ENCODE data around the gene UXS1. TPM values are rescaled to one million over a fixed set of nuclear protein-coding genes. Genes with fewer than 3 reads are reported as not detected.

Gene UXS1
- total and polyA plus RNA-seq, 2 donors (not counting 3 experiments of a cell fraction or from before 2014, with no cell fraction given), result 34.2 to 43.2 TPM

GRCh38 chr2:106078096-106078495, 116.0 kb downstream of the UXS1 start:
- FAIRE-seq, result no peak
- no peak for DNase-seq (ENCODE audit: low read depth, low spot score)
- H3K9me3 ChIP-seq (replicated peaks; ENCODE audit: control insufficient read depth, insufficient read depth, low read length), result no peaks in the 10 kb centered on the region
- dilution Hi-C loops (cut with MboI; ENCODE audit: extremely low pct_ligation_motif_present, low sequenced_read_pairs) (no loop called here), intact Hi-C loops (cut with micrococcal nuclease) (no loop called here)
- H3K9ac ChIP-seq (replicated peaks; ENCODE audit: extremely low read depth, insufficient read depth, low read length), result no peak overlapping the region
- no peaks in the 10 kb centered on the region for H3K36me3 ChIP-seq (ENCODE audit: control insufficient read depth in 2 of 2, extremely low read depth in 1 of 2, insufficient read depth in 2 of 2, low read length in 2 of 2)
- BruUV-seq (replicated peaks), result no TSS peak
- H3K4me3 ChIP-seq (replicated peaks in 1 of 3; ENCODE audit: insufficient read depth in 1 of 3, low read depth in 1 of 3, low read length in 3 of 3), result no peak overlapping the region
- H3K4me1 ChIP-seq (ENCODE audit: control insufficient read depth, extremely low read depth, insufficient read depth, low read length), result no peaks in the 10 kb centered on the region
- no peak overlapping the region for H2AFZ ChIP-seq (ENCODE audit: low read depth, low read length)
- no peak overlapping the region for H3K4me2 ChIP-seq (ENCODE audit: insufficient read depth, low read length)
- no peak for TF ChIP-seq CTCF (IDR thresholded peaks at IDR 0.05; ENCODE audit: extremely low read depth in 1 of 2, insufficient read depth in 1 of 2, low read depth in 1 of 2, low read length in 2 of 2)
- no peak for TF ChIP-seq EZH2 (IDR thresholded peaks at IDR 0.05; ENCODE audit: borderline replicate concordance, low read depth, low read length, severe bottlenecking)
- no peak for TF ChIP-seq JUN (IDR thresholded peaks at IDR 0.05; ENCODE audit: borderline replicate concordance, insufficient read depth, insufficient read length, low read depth)
- TF ChIP-seq FOS (IDR thresholded peaks at IDR 0.05; ENCODE audit: borderline replicate concordance, insufficient read depth, low read length), result no peak
- no peak for TF ChIP-seq POLR2A (IDR thresholded peaks at IDR 0.05; ENCODE audit: low read depth, low read length)
- TF ChIP-seq POLR2AphosphoS5 (IDR thresholded peaks at IDR 0.05; ENCODE audit: insufficient read depth, low read depth, low read length), result no peak
- no peak for TF ChIP-seq MAX (IDR thresholded peaks at IDR 0.05; ENCODE audit: insufficient read depth, insufficient read length)
- no peak for TF ChIP-seq MYC (IDR thresholded peaks at IDR 0.05; ENCODE audit: low read depth, low read length)
- TF ChIP-seq GATA2 (IDR thresholded peaks at IDR 0.05; ENCODE audit: insufficient read depth, insufficient read length, low read depth, low read length), result no peak
- H3K9me1 ChIP-seq (replicated peaks; ENCODE audit: control insufficient read depth, extremely low read depth, insufficient read depth, low read length), result no peaks in the 10 kb centered on the region
- H3K27ac ChIP-seq (ENCODE audit: insufficient read depth, low read depth, low read length), result no peak overlapping the region
- peaks cover 4% of the 10 kb centered on the region in 2 experiments for H3K27me3 ChIP-seq (ENCODE audit: control insufficient read depth in 2 of 2, insufficient read depth in 2 of 2, low read length in 2 of 2)
- no peaks in the 10 kb centered on the region for H4K20me1 ChIP-seq (replicated peaks; ENCODE audit: control insufficient read depth, extremely low read depth, insufficient read depth, low read length)
- ChIA-PET POLR2A (no interaction called here), CTCF (no interaction called here)
- no peaks in the 10 kb centered on the region for H3K79me2 ChIP-seq (ENCODE audit: control insufficient read depth, insufficient read depth, low read length)
